ENCODE measurements around the gene KLHL40. TPM values are rescaled to one million over a fixed set of nuclear protein-coding genes. Genes with fewer than 3 reads are reported as not detected.

Gene KLHL40
- total and polyA plus RNA-seq, 10 of the 15 experiments (the other 5 are each of a cell fraction or from before 2014, with no cell fraction given), result not detected

DNA sequence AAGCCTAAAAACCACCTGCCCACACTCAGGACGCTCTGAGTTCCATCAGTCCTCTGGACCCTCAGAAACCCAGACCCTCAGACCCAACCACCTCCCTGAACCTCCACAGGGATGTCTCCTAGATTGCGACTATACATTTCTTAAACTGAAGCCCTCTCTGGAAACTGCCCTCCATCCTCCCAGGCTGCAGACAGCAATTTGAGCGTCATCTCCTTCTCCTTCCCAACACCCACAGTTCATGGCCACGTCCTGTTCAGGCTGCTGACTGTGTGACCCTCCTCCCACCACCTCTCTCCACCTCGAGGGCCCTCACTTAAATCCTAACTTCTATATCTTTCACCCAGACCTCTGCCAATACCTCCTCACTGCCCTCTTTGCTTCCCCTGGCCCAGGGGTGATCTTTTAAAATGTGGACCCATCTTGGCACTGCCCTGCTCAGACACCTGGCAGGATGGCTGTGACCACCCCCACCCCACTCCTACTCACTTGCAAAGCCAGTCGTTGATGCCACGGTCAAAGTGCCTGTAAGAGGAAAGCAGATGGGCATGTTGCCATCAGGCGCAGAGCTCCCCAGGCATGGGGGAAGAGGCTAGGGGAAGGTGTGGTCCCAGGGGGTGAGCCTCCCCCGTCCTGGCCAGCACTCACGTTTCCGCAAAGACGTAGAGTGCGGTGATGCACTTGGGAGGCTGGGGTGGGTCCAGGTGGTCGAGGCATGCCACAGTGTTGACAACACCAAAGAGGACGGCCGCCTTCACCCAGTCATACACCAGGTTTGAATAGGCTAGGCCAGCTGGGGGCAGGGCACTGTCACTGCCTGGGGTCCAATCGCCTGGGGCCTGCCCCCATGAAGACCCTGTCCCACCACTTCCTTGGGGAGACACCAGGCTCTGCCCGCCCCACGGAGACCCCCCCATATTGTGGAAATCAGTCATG lies 11.3 kb downstream of the KLHL40 start:
- 44% methylated on average over 19 of the region's 19 CpGs for WGBS (ENCODE audit: insufficient coverage, insufficient replicate concordance, low lambda C conversion rate, missing lambda C conversion rate)
- no peak overlapping the region for H3K4me2 ChIP-seq (ENCODE audit: control insufficient read depth, insufficient read depth)
- TF ChIP-seq TCF7 (IDR thresholded peaks at IDR 0.05; ENCODE audit: borderline replicate concordance) (no peak), RELA (IDR thresholded peaks at IDR 0.05; ENCODE audit: borderline replicate concordance, partially characterized antibody) (no peak), ZZZ3 (IDR thresholded peaks at IDR 0.05; ENCODE audit: control insufficient read depth, insufficient read length, low read depth) (no peak), IRF4 (IDR thresholded peaks at IDR 0.05; ENCODE audit: low read depth, low read length) (no peak), MEF2B (IDR thresholded peaks at IDR 0.05; ENCODE audit: partially characterized antibody, poor library complexity, severe bottlenecking) (no peak), MYC (IDR thresholded peaks at IDR 0.05; ENCODE audit: insufficient read depth, insufficient read length, insufficient replicate concordance, low read length, severe bottlenecking) (no peak), EP300 (IDR thresholded peaks at IDR 0.05; ENCODE audit: borderline replicate concordance in 1 of 2, control insufficient read depth in 1 of 2, low read depth in 2 of 2, low read length in 2 of 2) (no peak), CHD2 (IDR thresholded peaks at IDR 0.05; ENCODE audit: borderline replicate concordance, low read depth, low read length) (no peak), RCOR1 (conservative IDR thresholded peaks at IDR 0.05; ENCODE audit: low read depth, low read length) (no peak), ZNF217 (IDR thresholded peaks at IDR 0.05) (no peak)
- TF ChIP-seq, protein P1, sequence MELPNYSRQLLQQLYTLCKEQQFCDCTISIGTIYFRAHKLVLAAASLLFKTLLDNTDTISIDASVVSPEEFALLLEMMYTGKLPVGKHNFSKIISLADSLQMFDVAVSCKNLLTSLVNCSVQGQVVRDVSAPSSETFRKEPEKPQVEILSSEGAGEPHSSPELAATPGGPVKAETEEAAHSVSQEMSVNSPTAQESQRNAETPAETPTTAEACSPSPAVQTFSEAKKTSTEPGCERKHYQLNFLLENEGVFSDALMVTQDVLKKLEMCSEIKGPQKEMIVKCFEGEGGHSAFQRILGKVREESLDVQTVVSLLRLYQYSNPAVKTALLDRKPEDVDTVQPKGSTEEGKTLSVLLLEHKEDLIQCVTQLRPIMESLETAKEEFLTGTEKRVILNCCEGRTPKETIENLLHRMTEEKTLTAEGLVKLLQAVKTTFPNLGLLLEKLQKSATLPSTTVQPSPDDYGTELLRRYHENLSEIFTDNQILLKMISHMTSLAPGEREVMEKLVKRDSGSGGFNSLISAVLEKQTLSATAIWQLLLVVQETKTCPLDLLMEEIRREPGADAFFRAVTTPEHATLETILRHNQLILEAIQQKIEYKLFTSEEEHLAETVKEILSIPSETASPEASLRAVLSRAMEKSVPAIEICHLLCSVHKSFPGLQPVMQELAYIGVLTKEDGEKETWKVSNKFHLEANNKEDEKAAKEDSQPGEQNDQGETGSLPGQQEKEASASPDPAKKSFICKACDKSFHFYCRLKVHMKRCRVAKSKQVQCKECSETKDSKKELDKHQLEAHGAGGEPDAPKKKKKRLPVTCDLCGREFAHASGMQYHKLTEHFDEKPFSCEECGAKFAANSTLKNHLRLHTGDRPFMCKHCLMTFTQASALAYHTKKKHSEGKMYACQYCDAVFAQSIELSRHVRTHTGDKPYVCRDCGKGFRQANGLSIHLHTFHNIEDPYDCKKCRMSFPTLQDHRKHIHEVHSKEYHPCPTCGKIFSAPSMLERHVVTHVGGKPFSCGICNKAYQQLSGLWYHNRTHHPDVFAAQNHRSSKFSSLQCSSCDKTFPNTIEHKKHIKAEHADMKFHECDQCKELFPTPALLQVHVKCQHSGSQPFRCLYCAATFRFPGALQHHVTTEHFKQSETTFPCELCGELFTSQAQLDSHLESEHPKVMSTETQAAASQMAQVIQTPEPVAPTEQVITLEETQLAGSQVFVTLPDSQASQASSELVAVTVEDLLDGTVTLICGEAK (IDR thresholded peaks at IDR 0.05; ENCODE audit: borderline replicate concordance), result no peak
- TF ChIP-seq, protein P2, sequence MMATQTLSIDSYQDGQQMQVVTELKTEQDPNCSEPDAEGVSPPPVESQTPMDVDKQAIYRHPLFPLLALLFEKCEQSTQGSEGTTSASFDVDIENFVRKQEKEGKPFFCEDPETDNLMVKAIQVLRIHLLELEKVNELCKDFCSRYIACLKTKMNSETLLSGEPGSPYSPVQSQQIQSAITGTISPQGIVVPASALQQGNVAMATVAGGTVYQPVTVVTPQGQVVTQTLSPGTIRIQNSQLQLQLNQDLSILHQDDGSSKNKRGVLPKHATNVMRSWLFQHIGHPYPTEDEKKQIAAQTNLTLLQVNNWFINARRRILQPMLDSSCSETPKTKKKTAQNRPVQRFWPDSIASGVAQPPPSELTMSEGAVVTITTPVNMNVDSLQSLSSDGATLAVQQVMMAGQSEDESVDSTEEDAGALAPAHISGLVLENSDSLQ (IDR thresholded peaks at IDR 0.05), result no peak
- H3K36me3 ChIP-seq (ENCODE audit: control insufficient read depth in 2 of 2, insufficient read depth in 2 of 2, low read length in 1 of 2), result no peaks in the 10 kb centered on the region
- no peak for FAIRE-seq
- no peak overlapping the region for H2AFZ ChIP-seq (ENCODE audit: control insufficient read depth, low read depth, low read length)
- intact Hi-C loops (cut with micrococcal nuclease; ENCODE audit: unreplicated experiment) (no loop called here), in situ Hi-C loops (cut with MboI) (no loop called here)
- SMC1A ChIA-PET (ENCODE audit: uncharacterized antibody, unreplicated experiment), result no interaction called here
- H3K4me1 ChIP-seq (ENCODE audit: control insufficient read depth, insufficient read depth, low read length), result no peaks in the 10 kb centered on the region
- H4K20me1 ChIP-seq (ENCODE audit: control insufficient read depth, insufficient read depth), result no peaks in the 10 kb centered on the region
- no peaks in the 10 kb centered on the region for H3K27me3 ChIP-seq (replicated peaks in 1 of 2; ENCODE audit: control insufficient read depth in 2 of 2, insufficient read depth in 2 of 2, low read length in 1 of 2)
- no peak overlapping the region for H3K27ac ChIP-seq (ENCODE audit: control insufficient read depth, insufficient read depth)
- H3K4me3 ChIP-seq, result no peak overlapping the region
- CTCF ChIA-PET, result no interaction called here
- no peak for ATAC-seq
- H3K79me2 ChIP-seq (ENCODE audit: control insufficient read depth, insufficient read depth, low read length), result no peaks in the 10 kb centered on the region
- no peak overlapping the region for H3K9ac ChIP-seq (ENCODE audit: control insufficient read depth, insufficient read depth, low read length)
- H3K9me3 ChIP-seq (replicated peaks; ENCODE audit: control insufficient read depth, insufficient read depth, low read length), result no peaks in the 10 kb centered on the region
- RAD21 ChIA-PET (ENCODE audit: unreplicated experiment), result no interaction called here
- no peak for DNase-seq (ENCODE audit: low read depth, low spot score)
- POLR2A ChIA-PET, result no interaction called here
- BruUV-seq (replicated peaks), result no TSS peak
